Measurements from ENCODE around the gene STAB1.

- TF ChIP-seq ZNF70 (CRISPR knock-in tag; IDR thresholded peaks at IDR 0.05) = no peak
- no peak for TF ChIP-seq TCF4 (CRISPR knock-in tag; IDR thresholded peaks at IDR 0.05; ENCODE audit: borderline replicate concordance)
- no peak for TF ChIP-seq TOX (CRISPR knock-in tag; IDR thresholded peaks at IDR 0.05; ENCODE audit: borderline replicate concordance)
- TF ChIP-seq RARB (CRISPR knock-in tag; IDR thresholded peaks at IDR 0.05) = no peak
- no peak for TF ChIP-seq ARNTL (CRISPR knock-in tag; IDR thresholded peaks at IDR 0.05; ENCODE audit: borderline replicate concordance, low read depth)
- no peak for TF ChIP-seq GLIS3 (CRISPR knock-in tag; IDR thresholded peaks at IDR 0.05)
- no peak for TF ChIP-seq ISL1 (CRISPR knock-in tag; IDR thresholded peaks at IDR 0.05)
These were observed 59.1 kb downstream of the STAB1 start for GRCh38 chr3:52554026-52554755.
